HepG2 (cell line): Measurements from ENCODE around the gene LENG1. TPM values are rescaled to one million over a fixed set of nuclear protein-coding genes. Genes with fewer than 3 reads are reported as not detected.

Experiments used
- ASH2L ChIP-seq: fragments of 300-600, 200-600 bp; sonication (generic); IDR thresholded peaks from 2 replicates; pipeline ENCODE4 v1.7.0; 2017; ENCODE audit warnings: low read depth, mild to moderate bottlenecking, moderate library complexity, mixed read lengths, low read length; ENCODE audit not compliant: insufficient read length
- E2F5 ChIP-seq: sonication (generic); formaldehyde crosslinking; conservative IDR thresholded peaks from 2 replicates; pipeline ENCODE4 v1.4.0; 2020; ENCODE audit warnings: missing genetic modification reagents
- ELK4 ChIP-seq: sonication (generic); formaldehyde crosslinking; IDR thresholded peaks from 2 replicates; pipeline ENCODE4 v1.9.0; 2021; ENCODE audit warnings: missing genetic modification reagents, borderline replicate concordance
- FUBP1 ChIP-seq: sonication (generic); formaldehyde crosslinking; IDR thresholded peaks from 2 replicates; pipeline ENCODE4 v1.5.1; 2020; ENCODE audit warnings: missing genetic modification reagents, mild to moderate bottlenecking, borderline replicate concordance
- ISL2 ChIP-seq: sonication (generic); formaldehyde crosslinking; IDR thresholded peaks from 2 replicates; pipeline ENCODE4 v1.5.0; 2020; ENCODE audit warnings: missing genetic modification reagents
- LCORL ChIP-seq, 2 experiments: fragments of 450-650 bp in 1 of 2; sonication (generic) in 1 of 2; formaldehyde crosslinking in 1 of 2; IDR thresholded peaks; 2 replicates each; pipeline versions ENCODE4 v1.5.0 to v1.6.1; 2017 to 2020; ENCODE audit warnings: antibody characterized with exemption in 1 of 2, missing genetic modification reagents in 1 of 2
- NCOA5 ChIP-seq: sonication (generic); formaldehyde crosslinking; IDR thresholded peaks from 2 replicates; pipeline ENCODE4 v1.4.0; 2020; ENCODE audit warnings: missing genetic modification reagents
- REL ChIP-seq: sonication (generic); formaldehyde crosslinking; conservative IDR thresholded peaks from 2 replicates; pipeline ENCODE4 v1.8.0; 2022; ENCODE audit warnings: mild to moderate bottlenecking, missing genetic modification reagents, moderate library complexity
- RFX5 ChIP-seq: IDR thresholded peaks from 2 replicates; pipeline ENCODE4 v1.6.1; 2011; ENCODE audit warnings: low read depth, low read length, improper control_type of control experiment
- SRSF9 ChIP-seq: fragments of 200-400 bp; formaldehyde crosslinking; IDR thresholded peaks from 2 replicates; pipeline ENCODE4 v1.6.1; 2018; ENCODE audit warnings: borderline replicate concordance, mild to moderate bottlenecking, low read depth, low read length; ENCODE audit not compliant: insufficient read depth, poor library complexity, severe bottlenecking
- TEAD3 ChIP-seq: optimal IDR thresholded peaks from 2 replicates; pipeline ENCODE3; 2016; ENCODE audit warnings: borderline replicate concordance
- ZNF746 ChIP-seq: sonication (generic); formaldehyde crosslinking; IDR thresholded peaks from 2 replicates; pipeline ENCODE4 v1.8.0; 2022; ENCODE audit warnings: mild to moderate bottlenecking, missing genetic modification reagents
- polyA plus RNA-seq, 8 experiments: library from polyadenylated mRNA; depleted of rRNA in 3 of 8; stranded (reverse) in 7 of 8; unstranded in 1 of 8; fragments of >200 nt; fragmentation: Illumina TruSeq in 4 of 8; extraction: Trizol in 4 of 8; gene quantifications; 2 replicates each; pipeline versions ENCODE4 v1.2.1 to v1.2.3, GENCODE V29; 2011 to 2016; ENCODE audit warnings: low read depth in 4 of 8, missing spikeins in 1 of 8, mixed read lengths in 1 of 8; ENCODE audit not compliant: insufficient read depth in 1 of 8
- total RNA-seq, 5 experiments: library from RNA; depleted of rRNA; stranded (reverse); fragments of >200 nt; fragmentation: Illumina TruSeq; extraction: Trizol; gene quantifications; 2 replicates each; pipeline ENCODE4 v1.2.3, GENCODE V29; 2016; ENCODE audit warnings: low read depth in 1 of 5
- TF ChIP-seq, protein P1 (sequence below): sonication (generic); formaldehyde crosslinking; IDR thresholded peaks from 2 replicates; pipeline ENCODE4 v1.9.0; 2021; ENCODE audit warnings: missing genetic modification reagents, mild to moderate bottlenecking, borderline replicate concordance
- TF ChIP-seq, protein P2 (sequence below): fragments of 450-650 bp; IDR thresholded peaks from 2 replicates; pipeline ENCODE4 v1.6.1; 2017; ENCODE audit warnings: mild to moderate bottlenecking
- TF ChIP-seq, protein P3 (sequence below): sonication (generic); formaldehyde crosslinking; IDR thresholded peaks from 2 replicates; pipeline ENCODE4 v1.8.0; 2022; ENCODE audit warnings: mild to moderate bottlenecking, missing genetic modification reagents

LENG1 gene
- total and polyA plus RNA-seq, 2 of the 13 experiments (the other 11 are each of a cell fraction or from before 2014, with no cell fraction given) = 1.8 to 3.8 TPM

GRCh38 chr19:54201172-54201701 lies 41.7 kb upstream of the LENG1 start (continued):
- TF ChIP-seq, protein P1, sequence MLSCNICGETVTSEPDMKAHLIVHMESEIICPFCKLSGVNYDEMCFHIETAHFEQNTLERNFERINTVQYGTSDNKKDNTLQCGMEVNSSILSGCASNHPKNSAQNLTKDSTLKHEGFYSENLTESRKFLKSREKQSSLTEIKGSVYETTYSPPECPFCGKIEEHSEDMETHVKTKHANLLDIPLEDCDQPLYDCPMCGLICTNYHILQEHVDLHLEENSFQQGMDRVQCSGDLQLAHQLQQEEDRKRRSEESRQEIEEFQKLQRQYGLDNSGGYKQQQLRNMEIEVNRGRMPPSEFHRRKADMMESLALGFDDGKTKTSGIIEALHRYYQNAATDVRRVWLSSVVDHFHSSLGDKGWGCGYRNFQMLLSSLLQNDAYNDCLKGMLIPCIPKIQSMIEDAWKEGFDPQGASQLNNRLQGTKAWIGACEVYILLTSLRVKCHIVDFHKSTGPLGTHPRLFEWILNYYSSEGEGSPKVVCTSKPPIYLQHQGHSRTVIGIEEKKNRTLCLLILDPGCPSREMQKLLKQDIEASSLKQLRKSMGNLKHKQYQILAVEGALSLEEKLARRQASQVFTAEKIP (CRISPR knock-in tag) = no peak
- TF ChIP-seq ISL2 = 0 out of 2 replicates have a peak, but pooled peaks have one; percentile 6
- TF ChIP-seq TEAD3 (CRISPR knock-in tag) = peak; percentile 10
- peak; percentile 6 for TF ChIP-seq ASH2L
- TF ChIP-seq, protein P2, sequence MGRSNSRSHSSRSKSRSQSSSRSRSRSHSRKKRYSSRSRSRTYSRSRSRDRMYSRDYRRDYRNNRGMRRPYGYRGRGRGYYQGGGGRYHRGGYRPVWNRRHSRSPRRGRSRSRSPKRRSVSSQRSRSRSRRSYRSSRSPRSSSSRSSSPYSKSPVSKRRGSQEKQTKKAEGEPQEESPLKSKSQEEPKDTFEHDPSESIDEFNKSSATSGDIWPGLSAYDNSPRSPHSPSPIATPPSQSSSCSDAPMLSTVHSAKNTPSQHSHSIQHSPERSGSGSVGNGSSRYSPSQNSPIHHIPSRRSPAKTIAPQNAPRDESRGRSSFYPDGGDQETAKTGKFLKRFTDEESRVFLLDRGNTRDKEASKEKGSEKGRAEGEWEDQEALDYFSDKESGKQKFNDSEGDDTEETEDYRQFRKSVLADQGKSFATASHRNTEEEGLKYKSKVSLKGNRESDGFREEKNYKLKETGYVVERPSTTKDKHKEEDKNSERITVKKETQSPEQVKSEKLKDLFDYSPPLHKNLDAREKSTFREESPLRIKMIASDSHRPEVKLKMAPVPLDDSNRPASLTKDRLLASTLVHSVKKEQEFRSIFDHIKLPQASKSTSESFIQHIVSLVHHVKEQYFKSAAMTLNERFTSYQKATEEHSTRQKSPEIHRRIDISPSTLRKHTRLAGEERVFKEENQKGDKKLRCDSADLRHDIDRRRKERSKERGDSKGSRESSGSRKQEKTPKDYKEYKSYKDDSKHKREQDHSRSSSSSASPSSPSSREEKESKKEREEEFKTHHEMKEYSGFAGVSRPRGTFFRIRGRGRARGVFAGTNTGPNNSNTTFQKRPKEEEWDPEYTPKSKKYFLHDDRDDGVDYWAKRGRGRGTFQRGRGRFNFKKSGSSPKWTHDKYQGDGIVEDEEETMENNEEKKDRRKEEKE = no peak
- TF ChIP-seq RFX5 = peak; percentile 49
- TF ChIP-seq ELK4 = no peak
- TF ChIP-seq SRSF9 = no peak
- TF ChIP-seq REL (CRISPR knock-in tag) = peak; percentile 66; the same call in 1 of the 2 replicates
- TF ChIP-seq NCOA5 (CRISPR knock-in tag) = no peak
- TF ChIP-seq LCORL (IDR thresholded peaks at IDR 0.05) = no peak
- TF ChIP-seq LCORL (CRISPR knock-in tag; IDR thresholded peaks at IDR 0.05) = 0 out of 2 replicates have a peak, but pooled peaks have one; percentile 12
- TF ChIP-seq E2F5 = no peak
- no peak for TF ChIP-seq ZNF746 (CRISPR knock-in tag)
- 0 out of 2 replicates have a peak, but pooled peaks have one; percentile 1 for TF ChIP-seq FUBP1 (CRISPR knock-in tag)
- TF ChIP-seq, protein P3, sequence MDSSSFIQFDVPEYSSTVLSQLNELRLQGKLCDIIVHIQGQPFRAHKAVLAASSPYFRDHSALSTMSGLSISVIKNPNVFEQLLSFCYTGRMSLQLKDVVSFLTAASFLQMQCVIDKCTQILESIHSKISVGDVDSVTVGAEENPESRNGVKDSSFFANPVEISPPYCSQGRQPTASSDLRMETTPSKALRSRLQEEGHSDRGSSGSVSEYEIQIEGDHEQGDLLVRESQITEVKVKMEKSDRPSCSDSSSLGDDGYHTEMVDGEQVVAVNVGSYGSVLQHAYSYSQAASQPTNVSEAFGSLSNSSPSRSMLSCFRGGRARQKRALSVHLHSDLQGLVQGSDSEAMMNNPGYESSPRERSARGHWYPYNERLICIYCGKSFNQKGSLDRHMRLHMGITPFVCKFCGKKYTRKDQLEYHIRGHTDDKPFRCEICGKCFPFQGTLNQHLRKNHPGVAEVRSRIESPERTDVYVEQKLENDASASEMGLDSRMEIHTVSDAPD (CRISPR knock-in tag) = no peak
